Measurements from ENCODE around the gene WDFY2. TPM values are rescaled to one million over a fixed set of nuclear protein-coding genes. Genes with fewer than 3 reads are reported as not detected.

The WDFY2 gene
- total and polyA plus RNA-seq, 4 donors = 3.4 to 10.5 (median 5.8) TPM

- no peaks in the 10 kb centered on the region for H3K27me3 ChIP-seq (ENCODE audit: control insufficient read depth in 4 of 4, insufficient read depth in 4 of 4, low read length in 3 of 4)
Measured at GRCh38 chr13:51553531-51553930, 30.7 kb upstream of the WDFY2 start.

More at GRCh38 chr13:51553531-51553930, 30.7 kb upstream of the WDFY2 start:
- DNase-seq (ENCODE audit: low spot score) = no peak
- TF ChIP-seq REST (IDR thresholded peaks at IDR 0.05) (no peak), TAF1 (conservative IDR thresholded peaks at IDR 0.05) (no peak), MAX (IDR thresholded peaks at IDR 0.05) (no peak), CTCF (IDR thresholded peaks at IDR 0.05; ENCODE audit: low read depth, low read length, missing input control) (no peak), GABPA (IDR thresholded peaks at IDR 0.05 in 1 of 2, conservative IDR thresholded peaks at IDR 0.05 in 1 of 2) (no peak), EGR1 (IDR thresholded peaks at IDR 0.05; ENCODE audit: low read depth in 2 of 2) (no peak), HNF4G (IDR thresholded peaks at IDR 0.05) (no peak), YY1 (IDR thresholded peaks at IDR 0.05) (no peak), NR2F2 (IDR thresholded peaks at IDR 0.05) (no peak), ZBTB33 (IDR thresholded peaks at IDR 0.05) (no peak), FOXA1 (IDR thresholded peaks at IDR 0.05) (no peak), HNF4A (conservative IDR thresholded peaks at IDR 0.05) (no peak), ATF3 (IDR thresholded peaks at IDR 0.05) (no peak), JUND (IDR thresholded peaks at IDR 0.05) (no peak), FOXA2 (IDR thresholded peaks at IDR 0.05) (no peak), RXRA (IDR thresholded peaks at IDR 0.05) (no peak), RAD21 (IDR thresholded peaks at IDR 0.05) (no peak), SP1 (IDR thresholded peaks at IDR 0.05) (no peak)
- no peak overlapping the region for H3K9ac ChIP-seq (ENCODE audit: low read depth in 1 of 2, low read length in 2 of 2)
- WGBS = 78% methylated on average over 2 of the region's 2 CpGs
- H3K4me1 ChIP-seq (ENCODE audit: control insufficient read depth in 4 of 4, insufficient read depth in 4 of 4, low read length in 3 of 4) = no peaks in the 10 kb centered on the region
- H3K36me3 ChIP-seq (ENCODE audit: control insufficient read depth in 4 of 4, insufficient read depth in 3 of 4, low read depth in 1 of 4, low read length in 3 of 4) = no peaks in the 10 kb centered on the region
- no peaks in the 10 kb centered on the region for H3K9me3 ChIP-seq (ENCODE audit: control insufficient read depth in 4 of 4, low read length in 3 of 4)
- no peak overlapping the region for H3K27ac ChIP-seq (ENCODE audit: low read depth in 1 of 2, low read length in 2 of 2)
- H3K4me3 ChIP-seq (ENCODE audit: low read depth in 1 of 3, low read length in 3 of 3) = no peak overlapping the region
